HG03439 (cell line): Measurements from ENCODE around the gene FAM209A.
"Not testable (repeated sequence)": the region's sequence is repeated elsewhere in the genome, so short reads cannot be mapped to it uniquely, and the experiment has no call there.

Experiments used
- ATAC-seq: cut with Tn5 transposase; IDR thresholded peaks from one replicate; pipeline ENCODE4 v1.9.1; 2021; ENCODE audit warnings: mild to moderate bottlenecking, moderate library complexity; ENCODE audit not compliant: unreplicated experiment

The FAM209A gene

DNA sequence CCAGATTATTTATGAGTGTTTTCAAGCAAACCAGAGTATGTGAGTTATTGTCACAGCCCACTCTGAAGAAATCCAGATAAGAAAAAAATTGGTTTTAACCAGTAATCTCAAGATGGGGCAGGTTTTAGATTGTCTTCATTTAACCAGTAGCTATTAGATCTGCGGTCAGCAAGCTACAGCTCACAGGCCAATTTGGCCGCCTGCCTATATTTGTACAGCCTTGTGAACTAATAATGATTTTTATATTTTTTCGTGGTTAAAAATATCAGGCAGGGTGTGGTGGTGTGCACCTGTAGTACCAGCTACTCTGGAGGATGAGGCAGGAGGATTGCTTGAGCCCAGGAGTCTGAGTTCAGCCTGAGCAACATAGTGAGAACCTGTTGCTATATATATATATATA, 13.5 kb downstream of the FAM209A start:
- ATAC-seq: no peak

DNA sequence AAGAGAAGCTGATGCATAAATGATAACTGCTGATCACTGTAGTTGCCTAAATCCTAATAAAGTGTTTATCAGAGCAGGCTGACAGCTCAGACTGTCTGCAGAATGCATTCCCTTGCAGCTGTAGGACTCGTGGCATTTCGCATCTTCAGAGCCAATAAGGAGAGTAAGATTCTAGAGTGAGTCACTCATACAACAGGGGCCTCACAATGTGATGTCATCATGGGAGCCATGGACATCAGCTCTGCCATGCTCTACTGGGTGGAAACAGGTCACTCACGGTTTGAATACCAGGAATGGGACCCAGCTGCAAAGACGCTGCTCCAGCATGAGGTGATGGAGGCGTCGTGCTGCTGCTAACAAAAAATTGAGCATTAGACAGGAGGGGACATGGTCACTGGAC, 15.9 kb downstream of the FAM209A start:
- no peak for ATAC-seq

DNA sequence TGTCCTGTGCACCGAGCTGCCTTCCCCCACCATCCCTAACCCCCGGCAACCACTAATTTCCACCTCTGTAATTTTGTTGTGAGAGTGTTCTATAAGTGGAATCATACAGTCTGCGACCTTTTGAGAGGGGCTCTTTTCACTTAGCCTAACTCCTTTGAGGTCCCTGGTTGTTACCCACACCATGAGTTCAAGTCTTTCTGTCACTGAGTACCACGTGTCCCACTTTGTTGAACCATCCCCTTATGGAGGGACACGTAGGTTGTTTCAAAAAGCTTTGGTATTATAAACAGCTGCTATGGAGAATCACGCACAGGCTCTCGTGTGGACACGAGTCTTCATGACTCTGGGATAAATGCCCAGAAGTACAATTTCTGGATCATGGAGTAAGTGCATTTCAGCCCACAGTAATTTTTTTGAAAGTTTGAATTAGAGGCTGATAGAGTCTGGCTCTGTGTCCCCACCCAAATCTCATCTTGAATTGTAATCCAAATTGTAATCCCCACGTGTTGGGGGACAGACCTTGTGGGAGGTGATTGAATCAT, 18.0 kb downstream of the FAM209A start:
- ATAC-seq: no peak

DNA sequence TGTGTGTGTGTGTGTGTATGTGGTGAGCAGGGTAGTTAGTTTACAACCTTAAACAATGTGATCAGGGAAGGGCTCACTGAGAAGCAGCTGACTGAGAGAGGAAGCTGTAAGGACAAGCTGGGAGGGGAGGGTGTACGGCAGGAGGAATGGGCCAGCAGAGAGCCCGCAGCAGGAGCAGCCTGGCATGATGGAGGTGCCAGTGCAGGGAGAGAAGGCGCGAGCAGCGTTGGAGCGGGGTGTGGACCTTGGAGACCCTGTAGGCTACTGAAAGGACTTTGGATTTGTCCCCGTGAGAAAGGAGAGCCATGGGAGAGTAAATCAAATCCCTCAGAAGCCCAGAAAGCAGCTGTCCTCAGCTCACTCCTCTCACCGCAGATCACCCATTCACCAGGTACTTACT, 27.0 kb downstream of the FAM209A start:
- no peak for ATAC-seq

DNA sequence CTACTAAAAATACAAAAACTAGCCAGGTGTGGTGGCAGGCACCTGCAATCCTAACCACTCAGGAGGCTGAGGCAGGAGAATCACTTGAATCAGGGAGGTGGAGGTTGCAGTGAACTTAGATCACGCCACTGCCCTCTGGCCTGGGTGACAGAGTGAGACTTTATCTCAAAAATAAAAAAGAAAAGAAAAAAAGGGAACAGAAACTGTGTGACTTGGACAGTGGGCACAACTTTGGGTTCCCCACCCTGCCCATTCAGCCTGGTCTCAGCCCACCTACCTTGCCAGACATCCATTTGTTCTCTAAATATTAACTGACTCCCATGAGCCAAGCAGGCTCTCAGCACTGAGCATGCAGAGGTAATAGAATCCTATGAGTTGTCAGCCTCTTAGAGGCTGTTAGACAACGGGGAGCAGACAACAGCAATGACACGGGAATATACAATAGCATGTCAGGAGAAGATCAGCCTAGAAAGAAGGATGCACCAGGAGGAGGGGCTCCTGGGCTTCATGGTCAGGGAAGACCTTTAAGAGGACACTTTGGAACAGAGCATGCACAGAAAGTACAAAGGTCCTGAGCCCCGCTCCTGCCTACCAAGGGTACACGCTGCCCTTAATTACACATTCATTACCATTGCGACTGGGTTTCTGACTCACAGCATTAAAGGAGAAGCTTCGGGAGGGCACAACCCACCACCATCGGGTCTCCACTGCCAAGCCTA, 28.5 kb downstream of the FAM209A start:
- no peak for ATAC-seq

DNA sequence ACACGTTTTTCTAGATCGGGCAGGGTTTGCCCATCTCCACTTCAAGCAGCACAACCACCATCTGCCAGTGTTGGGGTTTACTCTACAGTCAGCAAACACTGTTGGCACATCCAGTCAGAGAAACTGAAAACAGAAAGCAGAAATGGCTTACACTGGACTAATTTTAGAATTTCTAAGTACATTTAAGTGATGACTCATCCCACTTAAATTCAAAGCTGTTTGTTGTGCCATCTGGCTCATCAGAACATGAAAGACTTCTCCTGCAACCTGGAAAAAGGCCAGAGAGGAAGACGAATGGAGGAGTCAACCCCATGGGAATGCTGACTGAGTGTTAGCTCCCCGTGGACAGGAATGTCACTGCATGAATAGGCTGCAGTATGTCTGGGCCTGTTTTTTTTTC, 30.3 kb downstream of the FAM209A start:
- peak; percentile 85 for ATAC-seq

DNA sequence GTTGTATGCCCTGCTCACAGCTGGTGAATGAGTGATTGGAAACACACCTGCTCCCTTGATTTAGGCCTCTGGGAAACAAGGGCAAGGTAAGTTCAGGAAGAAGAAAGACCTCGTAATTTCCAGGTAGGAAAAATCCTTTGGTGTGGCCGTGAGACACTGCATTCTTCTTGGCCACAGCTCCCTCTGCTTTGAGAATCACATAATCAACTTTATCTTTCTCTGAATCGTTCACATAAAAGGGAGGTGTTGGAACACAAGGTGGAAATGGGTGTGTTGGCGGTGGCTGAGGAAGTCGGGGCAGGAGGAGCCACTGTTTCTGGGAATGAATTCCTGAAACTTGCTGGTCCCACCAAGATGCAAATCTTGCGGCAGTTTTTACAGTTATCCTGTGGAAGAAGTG, 34.4 kb downstream of the FAM209A start:
- ATAC-seq: no peak

DNA sequence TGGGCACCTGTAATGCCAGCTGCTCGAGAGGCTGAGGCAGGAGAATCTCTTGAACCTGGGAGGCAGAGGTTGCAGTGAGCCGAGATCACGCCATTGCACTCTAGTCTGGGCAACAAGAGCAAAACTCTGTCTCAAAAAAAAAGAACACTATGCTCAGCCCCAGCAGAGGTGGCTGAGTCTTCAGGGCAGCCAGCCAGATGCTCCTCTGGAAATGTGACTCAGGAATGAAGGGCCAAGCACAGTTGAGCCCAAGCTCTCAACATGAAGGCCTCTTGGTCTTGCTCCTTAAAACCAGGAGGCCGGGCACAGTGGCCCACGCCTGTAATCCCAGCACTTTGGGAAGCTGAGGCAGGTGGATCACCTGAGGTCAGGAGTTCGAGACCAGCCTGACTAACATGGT, 40.0 kb downstream of the FAM209A start:
- ATAC-seq: not testable (repeated sequence)

DNA sequence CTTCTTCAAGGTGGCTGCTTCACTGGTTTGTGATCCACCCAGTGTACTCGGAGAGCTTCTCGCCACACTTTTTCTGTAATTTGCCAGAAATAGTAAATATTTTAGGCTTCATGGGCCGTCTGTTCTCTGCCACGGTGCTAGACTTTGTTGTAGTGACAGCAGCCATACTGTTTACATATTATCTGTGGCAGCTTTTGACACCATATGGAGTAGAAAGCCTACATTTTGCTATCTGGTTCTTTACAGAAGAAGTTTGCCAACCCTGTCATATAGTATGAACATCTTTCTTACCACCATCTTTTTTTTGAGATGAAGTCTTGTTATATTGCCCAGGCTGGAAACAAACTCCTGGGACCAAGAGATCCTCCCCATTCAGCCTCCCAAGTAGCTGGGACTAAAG, 41.0 kb downstream of the FAM209A start:
- ATAC-seq: no peak

DNA sequence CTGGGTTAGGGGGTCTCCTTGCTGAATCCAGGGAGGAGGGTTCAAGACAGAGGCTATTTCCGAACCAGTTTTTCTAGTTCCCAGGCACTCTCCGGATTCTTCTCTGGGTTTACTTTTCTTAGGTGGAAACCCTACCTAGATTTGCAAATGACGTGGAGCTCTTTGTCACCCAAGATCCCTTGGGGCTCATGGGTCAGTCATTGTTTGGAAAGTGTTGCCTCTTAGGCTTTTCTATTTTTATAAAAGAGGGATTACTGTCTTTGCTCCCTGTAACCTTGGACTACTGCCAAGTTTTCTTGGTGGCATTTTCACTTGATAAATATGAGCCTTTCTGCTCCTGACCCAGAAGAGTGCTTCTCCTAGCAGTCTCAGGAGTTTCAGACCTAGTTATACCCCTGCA, 42.1 kb downstream of the FAM209A start:
- no peak for ATAC-seq

DNA sequence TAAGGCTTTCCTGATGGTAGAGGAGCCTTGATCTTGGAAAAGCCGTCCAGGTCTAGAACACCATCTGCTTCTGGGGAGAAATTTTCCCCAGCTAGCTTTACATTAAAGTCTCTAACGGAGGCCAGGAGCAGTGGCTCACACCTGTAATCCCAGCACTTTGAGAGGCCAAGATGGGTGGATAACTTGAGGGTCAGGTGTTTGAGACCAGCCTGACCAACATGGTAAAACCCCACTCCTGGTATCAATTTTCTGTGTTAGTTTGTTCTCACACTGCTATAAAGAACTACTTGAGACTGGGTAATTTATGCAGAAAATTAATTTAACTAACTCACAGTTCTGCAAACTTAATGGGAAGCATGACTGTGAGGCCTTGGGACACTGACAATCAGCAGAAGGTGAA, 46.3 kb downstream of the FAM209A start:
- ATAC-seq: no peak

DNA sequence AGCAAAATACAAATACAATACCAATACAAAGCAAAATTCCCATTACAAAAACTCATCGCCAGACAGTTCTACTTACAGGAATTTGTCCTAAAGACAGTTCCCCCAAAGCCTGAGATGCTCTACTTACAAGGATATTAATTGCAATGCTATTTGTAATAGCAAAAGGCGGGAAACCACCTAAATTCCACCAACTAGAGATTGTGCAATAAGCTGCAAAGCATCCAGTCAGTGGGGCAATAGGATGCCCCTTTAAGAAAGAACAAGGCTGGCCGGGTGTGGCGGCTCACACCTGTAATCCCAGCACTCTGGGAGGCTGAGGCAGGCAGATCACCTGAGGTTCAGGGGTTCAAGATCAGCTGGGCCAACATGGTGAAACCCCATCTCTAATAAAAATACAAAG, 47.6 kb downstream of the FAM209A start:
- no peak for ATAC-seq

DNA sequence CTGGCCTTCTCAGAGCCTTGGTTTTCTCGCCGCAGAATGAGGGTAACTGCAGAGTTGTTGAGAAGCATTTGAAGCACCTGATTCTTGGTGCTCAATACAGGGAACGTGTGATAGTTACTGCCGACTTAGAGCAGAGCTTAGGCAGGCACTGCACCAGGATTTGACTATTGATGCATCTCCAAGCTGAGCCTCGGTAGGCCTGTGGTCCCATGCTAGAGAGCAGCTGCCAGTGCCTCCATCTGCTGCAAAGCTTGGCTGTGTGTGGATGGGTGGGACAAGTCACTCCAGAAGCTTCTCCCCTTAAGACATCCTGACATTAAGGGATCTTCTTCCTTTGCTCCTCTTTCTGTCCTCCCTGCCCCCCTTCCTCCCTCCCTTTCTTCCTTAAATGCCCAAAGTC, 49.4 kb downstream of the FAM209A start:
- ATAC-seq: no peak

DNA sequence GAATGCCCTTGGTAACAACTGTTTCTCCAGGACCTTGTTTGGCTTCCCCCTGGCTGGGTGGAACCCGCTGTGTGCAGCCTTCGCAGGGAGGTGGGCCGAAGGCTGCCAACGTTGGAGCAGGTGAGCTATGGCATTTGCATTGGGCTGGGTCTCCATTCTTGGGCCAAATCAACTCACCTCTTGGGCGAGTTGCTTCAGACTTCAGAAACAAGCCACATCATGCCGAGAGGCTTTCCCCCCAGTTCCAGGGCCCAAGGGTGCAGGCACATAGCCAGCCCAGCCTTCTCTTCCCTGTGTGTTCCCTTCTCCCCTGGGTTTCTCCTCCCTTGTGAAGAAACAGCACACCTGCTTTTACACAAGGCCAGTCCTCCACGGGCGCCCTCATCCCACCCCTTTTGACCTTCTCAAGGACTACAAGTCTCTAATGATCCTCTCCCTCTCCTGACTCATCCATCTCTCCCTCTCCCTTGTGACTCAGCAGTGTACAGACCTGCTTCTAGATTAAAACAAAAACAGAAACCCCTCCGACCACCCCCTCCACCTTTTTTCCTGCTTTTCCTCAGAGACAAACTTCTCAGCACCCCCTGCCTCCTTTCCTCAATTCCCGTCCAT, 50.1 kb downstream of the FAM209A start:
- no peak for ATAC-seq

DNA sequence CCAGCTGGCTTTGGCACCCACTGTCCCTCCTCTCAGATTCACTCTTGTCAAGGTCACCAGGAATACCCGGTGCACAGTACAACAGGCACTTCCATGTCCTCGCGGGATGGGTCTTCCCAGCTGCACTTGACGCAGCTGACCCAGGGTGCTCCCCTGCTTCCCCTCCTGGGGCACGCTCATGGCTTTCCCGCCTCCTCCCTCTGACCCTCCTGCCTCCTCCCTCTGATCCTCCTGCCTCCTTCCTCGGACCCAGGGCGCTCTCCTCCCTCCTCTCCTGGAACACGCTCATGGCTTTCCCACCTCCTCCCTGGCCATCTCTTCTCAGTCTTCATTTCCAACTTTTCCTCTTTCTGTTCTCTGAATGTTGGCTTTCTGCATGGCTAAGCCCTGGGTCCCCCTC, 50.6 kb downstream of the FAM209A start:
- ATAC-seq: no peak
